Fibroblast of gingiva (primary cell): ENCODE measurements around the gene PBXIP1.
"Not testable (repeated sequence)": the region's sequence is repeated elsewhere in the genome, so short reads cannot be mapped to it uniquely, and the experiment has no call there.

Source experiments
- DNase-seq: peaks from one replicate; pipeline ENCODE4 v3.0.0-alpha.2; 2011; ENCODE audit warnings: low read depth

PBXIP1 gene

DNA sequence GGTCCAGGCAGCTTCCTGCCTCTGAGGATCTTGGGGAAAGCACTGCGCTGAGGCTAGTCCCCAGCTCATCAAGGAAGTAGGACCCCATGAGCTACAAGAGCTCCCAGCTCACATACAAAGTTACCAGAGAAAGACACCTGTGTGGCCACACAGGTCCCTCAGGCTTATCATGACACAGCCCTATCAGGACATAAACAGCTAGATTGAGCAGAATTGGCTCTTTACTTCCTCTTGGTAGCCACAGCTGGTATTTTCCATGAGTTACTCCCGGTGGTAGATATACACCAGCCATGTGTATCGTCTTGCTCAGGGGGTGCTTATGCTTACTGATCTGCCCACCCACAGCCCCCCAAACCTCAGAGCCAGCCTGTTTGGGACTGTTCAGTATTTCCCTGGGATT is 38.7 kb upstream of the PBXIP1 start:
- no peak for DNase-seq

DNA sequence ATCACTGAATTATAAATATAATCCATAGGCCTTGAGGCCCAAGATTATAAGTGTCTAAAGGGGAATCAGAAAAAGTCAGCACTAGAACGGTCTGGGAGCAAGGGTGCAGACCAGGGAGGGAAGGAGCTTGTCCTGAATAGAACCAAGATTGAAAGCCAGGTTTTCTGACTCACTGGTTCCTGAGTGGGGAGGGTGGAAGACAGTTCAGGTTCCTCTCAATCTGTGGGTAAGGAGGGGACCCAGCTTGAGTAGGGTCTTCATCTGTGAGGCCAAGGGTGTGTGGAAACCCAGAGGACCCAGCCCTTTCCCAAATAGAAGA is 38.3 kb upstream of the PBXIP1 start:
- DNase-seq: no peak

DNA sequence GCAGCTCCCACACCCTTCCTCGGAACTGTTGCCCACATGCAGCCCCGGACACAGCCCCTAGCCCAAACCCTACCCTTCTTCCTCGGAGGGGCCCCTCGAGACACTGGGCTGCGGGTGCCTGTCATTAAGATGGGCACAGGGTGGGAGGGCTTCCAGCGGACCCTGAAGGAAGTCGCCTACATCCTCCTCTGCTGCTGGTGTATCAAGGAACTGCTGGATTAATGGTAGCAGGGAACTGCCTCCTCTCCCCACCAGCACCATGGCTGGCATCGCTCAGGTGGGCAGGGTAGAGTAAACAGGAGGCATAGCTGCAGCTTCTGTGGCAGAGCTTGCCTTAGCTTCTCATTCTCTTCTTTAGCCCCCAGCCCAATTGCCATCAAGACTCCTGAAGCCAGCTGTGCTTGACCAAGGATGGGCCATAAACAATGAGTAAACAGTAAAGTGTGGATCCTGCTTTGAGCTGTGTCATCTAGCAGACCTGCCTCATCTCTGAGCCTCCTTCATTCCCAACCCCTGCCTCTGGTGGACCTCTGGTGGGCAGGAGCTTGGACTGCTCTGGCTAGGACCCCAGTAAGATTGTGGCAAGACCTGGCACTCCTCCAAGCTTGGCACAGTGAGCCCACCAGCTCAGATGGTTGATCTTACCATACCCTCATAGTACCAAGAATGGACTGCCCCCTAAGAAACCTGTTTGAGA is 37.8 kb upstream of the PBXIP1 start, which contains the start of gene LENEP:
Gene LENEP (plus strand): TSS at position 15 of the 697 bp plus-strand sequence. CDS start 22 bp downstream, at position 37.
- DNase-seq: no peak

DNA sequence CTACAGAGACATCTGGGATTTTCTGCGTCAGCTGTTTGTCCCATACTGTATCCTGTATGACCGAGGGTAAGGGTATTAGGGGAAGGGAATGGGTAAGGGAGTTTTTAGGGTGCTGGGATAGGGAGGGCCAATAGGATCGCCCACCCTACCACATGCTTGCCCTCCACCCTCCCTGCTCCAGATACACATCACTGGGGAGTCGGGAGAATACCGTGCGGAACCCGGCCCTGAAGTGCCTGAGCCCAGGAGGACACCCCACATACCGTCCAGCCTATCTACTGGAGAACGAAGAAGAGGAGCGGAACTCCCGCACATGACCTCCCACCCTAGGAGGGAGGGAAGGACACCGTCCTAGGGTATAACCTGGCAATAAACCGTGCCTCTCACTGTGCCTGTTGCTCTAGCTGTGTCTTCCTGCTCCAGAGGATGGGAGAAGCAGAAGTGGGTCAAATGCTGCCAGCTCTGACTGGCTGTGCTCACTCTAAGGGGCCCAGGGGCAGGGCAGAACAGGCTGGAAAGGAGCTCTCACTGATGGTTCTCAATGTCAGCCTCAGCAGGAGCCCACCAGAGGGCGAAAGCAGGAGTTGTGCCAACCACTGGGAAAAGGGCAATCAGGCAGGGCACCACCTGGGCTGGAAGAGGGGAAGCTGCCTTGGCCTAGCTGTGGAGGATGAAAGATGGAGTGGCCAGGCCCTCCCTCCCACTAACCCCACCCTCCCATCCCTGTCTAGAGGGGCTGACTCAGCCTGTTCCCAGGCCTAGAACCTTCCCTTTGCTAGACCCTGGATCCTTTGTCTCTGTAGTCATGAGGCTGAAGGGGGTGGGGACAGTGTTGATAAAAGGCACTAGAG is 37.0 kb upstream of the PBXIP1 start:
- DNase-seq: no peak

DNA sequence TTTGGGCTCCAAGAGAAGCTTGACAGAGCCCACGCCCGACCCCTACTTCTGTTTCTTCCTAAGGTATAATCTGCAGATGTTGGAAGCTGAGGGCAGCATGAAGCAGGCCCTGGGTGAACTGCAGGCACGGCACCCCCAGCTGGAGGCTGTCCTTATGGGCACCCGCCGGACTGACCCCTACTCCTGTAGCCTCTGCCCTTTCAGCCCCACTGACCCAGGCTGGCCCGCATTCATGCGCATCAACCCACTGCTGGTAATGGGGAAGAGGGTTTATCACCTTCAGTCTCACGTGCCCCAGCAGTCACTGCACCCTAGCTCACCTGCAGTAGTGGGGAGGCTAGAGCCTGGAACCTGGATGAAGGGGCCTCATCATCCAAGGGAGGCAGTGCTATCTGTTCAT is 34.4 kb upstream of the PBXIP1 start:
- DNase-seq: no peak

DNA sequence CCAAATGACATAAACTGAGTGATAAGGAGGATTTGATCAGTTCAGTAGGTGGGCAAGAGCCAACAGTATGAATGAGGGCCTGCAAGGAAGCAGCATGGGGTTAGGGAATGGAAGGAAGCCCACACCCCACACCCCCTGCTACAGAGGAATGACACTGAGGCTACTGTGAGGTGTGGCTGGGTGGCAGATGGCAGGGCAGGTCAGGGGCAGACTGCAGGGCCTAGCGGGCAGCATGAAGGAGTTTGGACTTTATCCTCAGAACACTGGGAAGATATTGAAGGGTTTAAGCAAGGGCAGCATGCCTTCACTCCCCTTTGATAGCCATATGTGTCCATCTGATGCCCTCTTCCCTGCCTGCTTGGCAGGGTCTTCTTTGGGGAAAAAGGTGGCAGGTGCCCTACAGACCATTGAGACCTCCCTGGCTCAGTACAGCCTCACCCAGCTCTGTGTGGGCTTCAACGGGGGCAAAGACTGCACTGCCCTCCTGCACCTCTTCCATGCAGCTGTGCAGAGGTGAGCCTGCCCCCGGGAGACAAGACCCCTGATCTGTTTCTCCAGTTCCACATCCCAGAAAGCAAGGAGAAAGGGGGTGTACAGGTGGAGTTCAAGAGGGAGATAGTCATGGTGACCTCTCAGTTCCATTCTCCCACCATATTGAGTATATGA is 33.4 kb upstream of the PBXIP1 start:
- no peak for DNase-seq

DNA sequence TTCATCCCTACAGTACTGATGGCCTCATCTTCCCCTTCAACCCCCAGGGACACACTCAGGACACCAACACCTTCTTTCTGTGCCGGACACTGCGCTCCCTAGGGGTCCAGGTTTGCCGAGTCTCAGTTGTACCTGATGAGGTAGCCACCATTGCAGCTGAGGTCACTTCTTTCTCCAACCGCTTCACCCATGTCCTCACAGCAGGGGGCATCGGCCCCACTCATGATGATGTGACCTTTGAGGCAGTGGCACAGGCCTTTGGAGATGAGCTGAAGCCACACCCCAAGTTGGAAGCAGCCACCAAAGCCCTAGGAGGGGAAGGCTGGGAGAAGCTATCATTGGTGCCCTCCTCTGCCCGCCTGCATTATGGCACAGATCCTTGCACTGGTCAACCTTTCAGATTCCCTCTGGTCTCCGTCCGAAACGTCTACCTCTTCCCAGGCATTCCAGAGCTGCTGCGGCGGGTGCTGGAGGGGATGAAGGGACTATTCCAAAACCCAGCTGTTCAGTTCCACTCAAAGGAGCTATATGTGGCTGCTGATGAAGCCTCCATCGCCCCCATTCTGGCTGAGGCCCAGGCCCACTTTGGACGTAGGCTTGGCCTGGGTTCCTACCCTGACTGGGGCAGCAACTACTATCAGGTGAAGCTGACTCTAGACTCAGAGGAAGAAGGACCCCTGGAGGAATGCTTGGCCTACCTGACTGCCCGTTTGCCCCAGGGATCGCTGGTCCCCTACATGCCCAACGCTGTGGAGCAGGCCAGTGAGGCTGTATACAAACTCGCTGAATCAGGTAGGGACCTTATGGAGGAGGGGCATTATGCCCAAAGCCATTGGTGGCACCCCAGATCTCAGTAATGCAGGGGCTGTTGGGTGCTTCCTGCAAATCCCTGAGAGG is 32.4 kb upstream of the PBXIP1 start:
- no peak for DNase-seq

DNA sequence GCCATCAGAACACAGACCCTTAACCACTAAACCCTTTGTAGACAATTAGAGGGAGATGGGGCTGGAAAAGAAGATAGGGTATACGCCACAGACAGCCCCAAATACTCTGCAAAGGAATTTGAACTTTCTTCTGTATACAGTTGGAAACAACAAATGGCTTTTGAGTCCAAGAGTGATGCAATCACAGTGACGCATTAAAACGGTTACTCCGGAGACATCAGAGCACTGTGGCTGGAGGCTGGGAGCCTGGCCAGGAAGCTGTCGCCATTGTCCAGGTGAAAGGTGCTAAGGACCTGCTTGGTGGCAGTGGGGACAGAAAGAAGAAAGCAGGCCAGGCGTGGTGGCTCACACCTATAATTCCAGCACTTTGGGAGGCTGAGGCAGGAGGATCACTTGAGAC is 31.4 kb upstream of the PBXIP1 start:
- peak; percentile 60 for DNase-seq

DNA sequence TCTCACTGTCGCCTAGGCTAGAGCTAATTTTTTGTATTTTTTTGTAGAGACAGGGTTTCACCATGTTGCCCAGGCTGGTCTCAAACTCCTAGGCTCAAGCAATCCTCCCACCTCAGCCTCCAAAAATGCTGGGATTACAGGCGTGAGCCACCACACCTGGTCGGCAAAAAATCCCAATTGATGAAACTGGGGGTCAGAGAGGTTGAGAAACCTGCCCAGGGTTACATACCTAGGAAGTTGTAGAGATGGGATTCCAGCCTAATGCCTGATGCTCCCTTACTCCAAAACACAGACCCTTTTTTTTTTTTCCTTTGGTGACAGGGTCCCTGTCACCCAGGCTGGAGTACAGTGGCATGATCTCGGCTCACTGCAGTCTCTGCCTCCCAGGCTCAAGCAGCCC is 30.8 kb upstream of the PBXIP1 start:
- not testable (repeated sequence) for DNase-seq

DNA sequence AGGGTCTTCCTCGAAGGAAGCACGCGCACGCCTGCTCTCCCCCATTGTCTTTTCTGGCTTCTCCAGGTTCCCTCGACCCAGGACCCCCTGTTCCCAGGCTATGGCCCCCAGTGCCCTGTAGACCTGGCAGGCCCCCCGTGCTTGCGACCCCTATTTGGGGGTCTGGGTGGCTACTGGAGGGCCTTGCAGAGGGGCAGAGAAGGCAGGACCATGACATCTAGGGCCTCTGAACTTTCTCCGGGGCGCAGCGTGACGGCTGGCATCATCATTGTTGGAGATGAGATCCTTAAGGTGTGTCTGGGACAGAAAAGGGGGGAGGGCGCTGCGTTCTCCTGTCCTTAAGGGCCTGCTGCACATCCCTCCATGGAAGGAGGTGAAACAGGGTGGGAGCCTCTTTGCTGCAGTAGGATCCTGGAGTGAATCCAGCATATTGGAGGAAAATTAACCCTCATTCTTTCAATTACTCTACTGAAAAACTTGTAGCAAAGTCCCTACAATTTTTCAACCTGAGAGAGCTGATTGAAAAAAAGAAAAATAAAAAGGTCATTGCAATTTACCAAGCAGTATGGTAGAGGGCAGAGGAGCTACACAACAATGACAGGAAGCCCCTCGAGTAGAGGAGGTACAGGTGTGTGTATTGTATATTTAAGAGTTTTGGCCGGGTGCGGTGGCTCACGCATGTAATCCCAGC is 28.0 kb upstream of the PBXIP1 start:
- no peak for DNase-seq

DNA sequence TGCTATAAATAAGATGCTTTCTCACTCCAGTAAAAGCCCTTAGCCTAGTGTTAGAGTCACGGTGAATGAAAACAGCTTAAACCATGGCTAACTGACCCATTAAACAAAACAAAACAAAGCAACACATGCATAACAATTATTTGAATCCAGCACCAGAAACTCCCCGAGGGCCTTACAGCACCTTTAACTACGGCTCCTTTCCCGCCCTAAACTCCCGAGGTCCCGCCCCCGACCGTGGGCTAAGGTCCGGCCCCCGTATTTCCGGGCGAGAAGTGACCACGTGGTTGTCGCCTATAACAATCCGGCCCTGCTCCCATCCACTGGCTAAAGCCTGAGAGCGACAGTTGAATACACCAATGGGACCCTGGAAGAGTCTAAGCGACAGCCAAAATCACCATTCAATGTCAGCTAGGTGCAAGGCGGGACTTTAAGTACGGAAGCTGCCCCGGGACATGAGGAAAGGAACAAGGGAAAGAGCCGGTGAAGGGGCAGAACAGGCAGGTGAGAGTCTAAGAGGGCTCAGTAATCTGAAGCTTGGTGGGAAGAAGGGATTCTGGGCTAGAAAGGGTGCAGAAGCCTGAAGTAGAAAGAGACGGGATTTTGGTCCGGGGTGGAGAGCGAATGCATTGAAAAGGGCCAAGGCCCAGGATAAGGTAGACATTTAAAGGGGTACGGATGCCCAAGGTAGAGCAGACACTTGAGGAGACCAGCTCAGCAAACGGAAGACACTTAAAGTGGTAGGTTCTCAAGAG is 27.2 kb upstream of the PBXIP1 start, which contains the start of gene FLAD1:
Gene FLAD1 (plus strand): TSS at position 448 of the 752 bp plus-strand sequence. CDS start 351 bp downstream, outside the sequence.
- DNase-seq: peak; percentile 100

DNA sequence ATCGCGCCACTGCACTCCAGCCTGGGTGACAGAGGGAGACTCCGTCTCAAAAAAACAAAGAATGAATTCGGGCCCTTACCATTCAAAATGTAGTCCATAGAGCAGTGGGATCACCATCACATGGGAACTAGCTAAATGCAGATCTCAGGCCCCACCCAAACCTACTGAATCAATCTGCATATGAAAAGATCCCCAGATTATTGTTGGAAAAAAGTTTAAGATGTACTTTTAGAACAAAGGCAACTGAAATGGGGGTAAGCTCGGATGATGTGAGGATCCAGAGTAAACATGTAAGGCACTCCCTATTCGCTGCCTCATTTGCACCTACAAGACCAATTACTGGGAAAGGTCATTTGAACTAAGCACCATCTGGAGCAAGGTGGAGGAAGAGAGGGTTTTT is 26.4 kb upstream of the PBXIP1 start:
- DNase-seq: no peak

DNA sequence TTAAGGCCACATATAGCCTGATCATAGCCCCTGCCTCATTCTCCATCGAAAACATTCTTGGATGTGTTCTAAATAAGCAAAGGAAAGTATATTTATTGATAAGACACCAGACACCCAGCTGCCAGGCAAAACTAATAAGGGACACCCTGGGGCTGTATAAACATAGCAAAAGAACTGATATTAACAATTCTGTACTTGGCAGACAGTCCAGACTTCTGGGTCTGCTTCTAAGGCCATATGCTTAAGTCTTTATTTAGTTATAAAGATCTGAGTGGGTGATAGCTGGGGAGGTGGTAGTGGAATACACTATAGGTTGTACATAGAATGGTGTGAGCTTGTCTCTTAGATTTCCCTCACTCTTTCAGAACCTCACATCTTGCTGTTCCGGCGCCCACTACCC is 22.5 kb upstream of the PBXIP1 start:
- no peak for DNase-seq

DNA sequence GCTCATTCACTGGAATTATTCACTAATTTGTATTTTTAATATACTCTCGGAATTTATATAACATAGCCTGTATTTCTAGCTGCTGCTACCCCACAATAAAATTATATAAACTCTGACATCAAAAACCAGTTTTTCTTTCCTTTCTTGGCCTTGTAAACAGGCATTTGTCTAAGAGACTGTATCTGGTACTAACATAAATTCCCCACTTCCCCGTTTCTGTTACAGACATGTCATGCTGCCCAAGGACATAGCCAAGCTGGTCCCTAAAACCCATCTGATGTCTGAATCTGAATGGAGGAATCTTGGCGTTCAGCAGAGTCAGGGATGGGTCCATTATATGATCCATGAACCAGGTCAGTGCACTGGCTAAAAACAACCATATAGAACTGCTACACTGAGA is 21.9 kb upstream of the PBXIP1 start:
- DNase-seq: not testable (repeated sequence)

DNA sequence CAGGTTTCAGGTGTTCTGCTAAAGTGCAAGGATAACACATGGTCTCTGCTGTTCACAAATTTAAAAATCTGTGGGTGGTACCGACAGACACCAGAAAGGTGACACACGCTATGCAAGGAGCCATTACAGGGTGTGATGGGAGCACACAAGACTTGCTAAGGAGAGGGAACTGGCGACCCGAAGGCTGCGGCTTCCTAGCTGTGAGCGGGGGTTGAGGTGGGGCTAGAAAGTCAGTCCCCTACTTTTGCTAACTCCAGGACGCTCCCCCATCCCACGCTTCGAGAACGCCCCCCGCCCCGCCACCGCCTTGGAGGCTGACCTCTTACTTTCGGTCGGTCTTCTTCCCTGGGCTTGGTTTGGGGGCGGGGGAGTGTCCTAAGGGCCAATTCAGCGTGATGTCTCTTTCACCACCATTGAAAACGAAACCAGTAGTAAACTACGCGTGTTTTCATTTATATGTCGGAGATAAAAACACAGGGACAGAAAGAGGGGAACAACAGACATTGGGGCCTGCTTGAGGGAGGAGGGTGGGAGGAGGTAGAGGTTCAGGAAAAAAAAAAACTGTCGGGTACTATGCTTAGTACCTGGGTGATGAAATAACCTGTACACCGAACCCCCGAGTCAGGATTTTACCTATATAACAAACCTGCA is 19.6 kb upstream of the PBXIP1 start:
- peak; percentile 61 for DNase-seq

DNA sequence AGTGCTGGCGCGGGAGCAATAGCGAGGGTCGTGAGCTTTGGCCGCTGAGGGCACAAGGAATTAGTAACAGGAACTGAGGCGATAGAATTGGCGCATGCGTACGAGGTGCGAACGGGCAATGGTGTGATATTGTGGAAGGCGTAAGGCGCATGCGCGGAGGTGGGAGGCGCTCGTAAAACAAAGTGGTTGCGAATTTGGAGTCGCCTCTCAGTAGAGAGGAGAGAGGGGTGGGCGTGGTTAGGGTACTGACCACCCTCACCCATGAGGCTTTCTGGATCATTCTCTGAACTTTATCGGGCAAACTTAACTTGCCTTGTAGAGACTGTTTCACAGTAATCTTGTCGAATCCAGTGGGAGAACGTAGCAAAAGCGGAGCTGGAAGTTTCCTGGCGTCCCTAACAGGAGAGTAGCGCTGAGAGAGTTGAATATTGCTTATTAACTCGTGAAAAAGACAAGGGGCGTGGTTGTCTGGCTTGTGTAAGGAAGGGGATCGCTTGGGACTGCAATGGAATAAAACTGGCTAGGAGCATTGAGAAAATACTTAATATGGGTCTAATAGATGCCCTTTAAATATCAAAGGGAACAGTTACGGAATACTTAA is 19.0 kb upstream of the PBXIP1 start:
- DNase-seq: peak; percentile 93

DNA sequence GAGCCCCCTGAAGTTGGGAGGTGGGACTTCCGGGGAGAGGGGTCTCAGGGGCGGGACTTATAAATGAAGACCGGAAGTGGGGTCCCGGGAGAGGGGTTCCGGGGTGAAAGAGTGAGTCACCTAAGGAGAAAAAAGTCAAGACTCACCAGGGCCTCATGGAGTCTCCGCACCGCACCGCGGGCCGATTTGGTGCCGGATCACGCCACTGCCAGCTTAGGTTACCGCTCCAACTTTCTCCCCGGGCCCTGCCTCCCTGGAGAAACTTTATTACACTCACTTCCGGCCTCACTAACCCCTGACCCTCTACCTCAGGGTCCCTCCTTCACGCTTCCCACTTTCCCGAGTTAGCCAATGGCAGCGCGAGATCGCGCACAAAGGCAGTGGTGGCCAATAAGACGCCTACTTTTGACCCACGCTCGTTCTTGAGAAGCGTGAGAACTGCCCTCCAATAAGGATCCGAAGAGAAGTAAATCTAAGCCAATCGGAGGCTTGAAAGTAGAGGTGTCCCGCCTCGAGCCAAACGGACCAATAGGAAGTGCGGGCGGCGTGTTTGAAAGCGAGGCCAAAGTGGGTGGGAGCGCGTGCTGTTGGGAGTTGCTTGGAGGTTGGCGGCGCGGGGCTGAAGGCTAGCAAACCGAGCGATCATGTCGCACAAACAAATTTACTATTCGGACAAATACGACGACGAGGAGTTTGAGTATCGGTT is 18.4 kb upstream of the PBXIP1 start, which contains the start of gene CKS1B:
Gene CKS1B (plus strand): TSS at position 580 of the 706 bp plus-strand sequence. CDS start 65 bp downstream, at position 645.
- DNase-seq: peak; percentile 100

DNA sequence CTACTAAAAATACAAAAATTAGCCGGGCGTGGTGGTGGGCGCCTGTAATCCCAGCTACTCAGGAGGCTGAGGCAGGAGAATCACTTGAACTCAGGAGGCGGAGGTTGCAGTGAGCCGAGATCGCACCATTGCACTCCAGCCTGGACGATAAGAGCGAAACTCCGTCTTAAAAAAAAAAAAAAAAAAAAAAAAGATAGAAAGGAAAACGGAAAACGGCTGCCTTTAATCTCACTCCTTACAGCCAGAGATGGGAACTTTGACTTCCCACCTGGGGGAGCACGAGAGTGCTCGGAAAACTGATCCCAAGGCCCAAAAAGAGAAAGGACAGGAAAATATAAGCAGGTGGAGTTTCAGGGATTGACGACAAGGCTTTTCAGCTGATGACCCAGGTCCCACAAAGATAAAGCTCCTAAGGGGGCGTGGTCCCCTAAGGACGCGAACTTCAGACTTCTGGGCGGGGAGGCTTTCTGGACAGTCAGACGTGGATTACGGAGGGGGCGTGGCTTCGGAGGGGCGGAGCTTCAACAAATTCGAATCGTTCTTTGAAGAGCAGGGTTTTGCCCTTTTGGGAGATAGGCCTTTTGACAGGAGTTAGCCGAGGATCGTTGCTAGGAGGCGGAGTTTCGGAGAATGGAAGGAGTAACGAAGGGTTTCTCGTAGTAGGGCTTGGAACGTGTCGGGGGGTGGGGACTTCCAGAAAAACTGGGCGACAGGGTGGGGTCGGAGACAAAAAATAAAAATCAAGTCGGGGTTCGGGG is 17.6 kb upstream of the PBXIP1 start:
- DNase-seq: peak; percentile 97
